Right renal cortex interstitium (tissue), 3 donors: Measurements from ENCODE around the gene LINC00305. TPM values are rescaled to one million over a fixed set of nuclear protein-coding genes. Genes with fewer than 3 reads are reported as not detected.

Source experiments
- DNase-seq, 3 donors: peaks; one replicate each; pipeline ENCODE4 v3.0.0-alpha.2; 2013; ENCODE audit warnings: low read depth in 3 of 3, low spot score in 2 of 3
- polyA plus RNA-seq, 3 donors: library from polyadenylated mRNA; unstranded; fragments of 120-200 nt; gene quantifications; one replicate each; pipeline ENCODE4 v1.2.1, GENCODE V29; 2013; ENCODE audit not compliant: insufficient read length in 3 of 3

LINC00305 gene
- polyA plus RNA-seq, 3 donors = 2.3 to 4.1 (median 3.4) TPM

DNA sequence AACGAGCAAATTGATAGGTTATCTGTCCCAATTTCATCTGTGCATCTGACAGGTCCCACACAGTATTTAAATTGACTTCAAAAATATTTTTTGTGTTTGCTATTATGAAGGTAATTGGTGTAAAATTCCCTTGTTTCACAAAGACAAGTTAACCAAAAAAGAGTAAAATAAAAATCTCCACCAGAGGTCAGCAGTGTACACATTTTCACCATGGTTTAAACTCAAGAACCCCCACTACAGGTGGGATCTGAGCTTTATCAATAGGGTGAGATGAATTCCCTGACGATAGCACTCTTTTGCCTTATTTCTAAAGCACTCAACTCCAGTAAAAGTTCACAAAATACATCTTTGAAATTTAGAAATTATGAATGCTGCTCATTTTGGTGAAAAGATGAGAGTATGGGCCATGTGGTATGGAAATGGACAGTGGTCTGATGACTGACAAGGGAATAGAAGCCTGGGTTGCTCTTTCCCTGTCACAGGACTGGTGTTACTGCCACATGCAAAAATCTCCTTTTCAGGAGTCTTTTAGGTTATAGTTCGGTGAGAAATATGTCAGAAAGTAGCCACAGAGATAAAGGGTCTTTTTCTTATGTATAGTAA lies 111.0 kb downstream of the LINC00305 start:
- DNase-seq = peak in 1 of 3 donors; percentile 40

- DNase-seq = no peak
Observed at GRCh38 chr18:64032312-64032711, 116.6 kb downstream of the LINC00305 start.

DNA sequence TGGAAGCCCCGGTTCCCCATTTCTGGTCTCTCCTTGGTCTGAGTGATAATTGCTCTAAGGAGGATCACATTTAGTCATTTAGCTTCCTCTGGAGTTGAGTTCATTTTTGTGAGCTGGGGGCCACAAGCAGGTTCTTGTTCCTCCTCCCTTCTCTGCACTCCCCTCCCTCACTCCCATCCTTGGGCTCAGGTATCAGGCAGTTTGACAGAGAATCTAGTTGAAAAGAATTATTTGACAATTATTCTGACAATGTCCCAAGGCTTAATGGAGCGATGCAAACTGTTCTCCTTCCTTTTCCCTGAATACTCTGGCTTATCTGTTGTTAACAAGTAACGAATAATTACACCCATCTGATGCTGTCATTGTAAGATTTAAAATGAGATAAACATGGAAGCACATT lies 117.5 kb downstream of the LINC00305 start:
- DNase-seq = no peak

Other genes starting within 250 kb of the LINC00305 start
- gene SERPINB10, start 241.1 kb downstream of the LINC00305 start, polyA plus RNA-seq = under 1 TPM; 0.06 to 0.58 (median 0.40) TPM
- gene HMSD, start 199.8 kb downstream of the LINC00305 start, polyA plus RNA-seq = 1 to 10 TPM in 2 of 3 donors, under 1 TPM in 1; 0.78 to 2.2 (median 1.6) TPM
- gene SERPINB8, start 179.0 kb downstream of the LINC00305 start, polyA plus RNA-seq = 1 to 10 TPM; 3.2 to 4.5 (median 3.9) TPM